ENCODE results near the gene SLC39A7. TPM values are rescaled to one million over a fixed set of nuclear protein-coding genes. Genes with fewer than 3 reads are reported as not detected.
A peak's percentile ranks its signal among the peaks of the same experiment; 100 is the strongest.

Gene SLC39A7
- total and polyA plus RNA-seq, 7 experiments from 2014 or later, result 19.1 to 51.9 (median 24.8) TPM

- peaks cover 0 to 4% (median 0%) of the 10 kb centered on the region in 5 donors for H3K27me3 Mint-ChIP-seq
- H3K27me3 ChIP-seq (ENCODE audit: control insufficient read depth in 2 of 2, insufficient read depth in 2 of 2, low read length in 2 of 2), result no peaks in the 10 kb centered on the region
- H3K9me3 ChIP-seq (ENCODE audit: control insufficient read depth in 2 of 3, low read length in 3 of 3), result no peaks in the 10 kb centered on the region
- H3K36me3 ChIP-seq (ENCODE audit: control insufficient read depth in 2 of 3, insufficient read depth in 3 of 3, low read length in 3 of 3), result no peaks in the 10 kb centered on the region
- no peak overlapping the region for H3K4me3 ChIP-seq (ENCODE audit: low read length)
- H3K4me1 ChIP-seq (ENCODE audit: control insufficient read depth in 2 of 2, insufficient read depth in 2 of 2, low read length in 2 of 2), result no peaks in the 10 kb centered on the region
- H3K4me1 Mint-ChIP-seq, result no peaks in the 10 kb centered on the region
- H3K4me3 Mint-ChIP-seq, result no peak overlapping the region
- no peak overlapping the region for H3K27ac ChIP-seq (ENCODE audit: low read depth, low read length)
- ATAC-seq (no peak), DNase-seq (no peak)
- intact Hi-C loops (cut with micrococcal nuclease), result no loop called here
- H3K36me3 Mint-ChIP-seq, result no peaks in the 10 kb centered on the region
- no peak overlapping the region for H3K27ac Mint-ChIP-seq
- H3K9me3 Mint-ChIP-seq, result no peaks in the 10 kb centered on the region
- CTCF ChIA-PET, result no interaction called here
- POLR2A ChIA-PET, result interaction anchor here (0.7 kb wide), 1 partner anchor 39 kb away, joined by 3 read pairs; no protein-coding TSS in a partner anchor
Measured at GRCh38 chr6:33168639-33169038, 32.0 kb upstream of the SLC39A7 start.

GRCh38 chr6:33169291-33170175, 31.1 kb upstream of the SLC39A7 start:
- no peak overlapping the region for H3K4me3 ChIP-seq (ENCODE audit: low read length)
- Mint-ChIP-seq H3K9me3 (no peaks in the 10 kb centered on the region), H3K4me3 (no peak overlapping the region), H3K36me3 (no peaks in the 10 kb centered on the region), H3K27me3 (peaks cover 0 to under 1% (median 0%) of the 10 kb centered on the region in 5 donors), H3K4me1 (no peaks in the 10 kb centered on the region), H3K27ac (peak overlapping the region in 1 of 9 donors; percentile 9)
- intact Hi-C loops (cut with micrococcal nuclease), result no loop called here
- H3K27me3 ChIP-seq (ENCODE audit: control insufficient read depth in 2 of 2, insufficient read depth in 2 of 2, low read length in 2 of 2), result no peaks in the 10 kb centered on the region
- ChIA-PET CTCF (no interaction called here), POLR2A (interaction anchor here (0.7 kb wide), 2 partner anchors 14 to 38 kb away, joined by 3 read pairs; no protein-coding TSS in a partner anchor)
- no peak overlapping the region for H3K27ac ChIP-seq (ENCODE audit: low read depth, low read length)
- ATAC-seq (no peak), DNase-seq (no peak)
- H3K36me3 ChIP-seq (ENCODE audit: control insufficient read depth in 2 of 3, insufficient read depth in 3 of 3, low read length in 3 of 3), result no peaks in the 10 kb centered on the region
- H3K4me1 ChIP-seq (ENCODE audit: control insufficient read depth in 2 of 2, insufficient read depth in 2 of 2, low read length in 2 of 2), result no peaks in the 10 kb centered on the region
- H3K9me3 ChIP-seq (ENCODE audit: control insufficient read depth in 2 of 3, low read length in 3 of 3), result no peaks in the 10 kb centered on the region

DNA sequence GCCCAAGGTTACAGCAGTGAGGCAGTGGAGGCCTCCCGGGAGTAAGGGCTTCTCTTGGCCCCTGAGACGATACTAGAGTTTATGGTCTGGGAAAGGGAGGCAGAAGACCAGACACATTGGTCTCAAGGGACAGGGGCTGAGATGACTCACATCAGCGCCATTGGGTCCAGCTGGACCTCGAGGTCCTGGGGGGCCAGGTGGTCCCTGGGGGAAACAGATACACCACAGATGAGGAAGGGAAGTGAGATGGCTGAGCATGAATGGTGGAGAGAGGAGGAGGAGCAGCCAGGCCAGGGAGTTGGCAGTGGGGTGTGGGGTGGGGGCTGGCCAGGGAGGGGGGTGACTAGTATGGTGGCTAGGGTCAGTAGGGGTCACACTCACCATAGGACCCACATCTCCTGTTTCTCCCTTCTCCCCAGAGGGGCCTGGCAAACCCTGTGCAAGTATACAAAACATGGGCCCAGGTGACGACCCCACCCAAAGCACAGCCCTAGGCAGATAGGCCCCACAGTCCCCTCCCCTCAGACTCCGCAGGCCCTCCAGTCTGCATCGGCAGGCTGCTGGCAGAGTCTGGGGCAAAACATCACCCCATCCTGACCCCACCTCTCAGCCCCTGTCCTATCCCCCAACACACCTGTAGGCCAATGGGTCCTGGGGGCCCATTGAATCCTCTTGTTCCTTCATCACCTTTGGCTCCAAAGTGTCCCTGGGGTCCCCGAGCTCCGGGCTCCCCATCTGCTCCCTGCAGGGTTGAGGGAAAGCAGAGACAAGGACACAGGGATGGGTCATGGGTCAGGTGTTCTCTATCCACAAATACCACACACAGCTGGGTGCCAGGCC, 30.3 kb upstream of the SLC39A7 start:
- H3K4me1 Mint-ChIP-seq, result no peaks in the 10 kb centered on the region
- H3K36me3 Mint-ChIP-seq, result no peaks in the 10 kb centered on the region

GRCh38 chr6:33171016-33171879, 29.4 kb upstream of the SLC39A7 start:
- Histone ChIP-seq H3K4me3 (ENCODE audit: low read length) (no peak overlapping the region), H3K27me3 (ENCODE audit: control insufficient read depth in 2 of 2, insufficient read depth in 2 of 2, low read length in 2 of 2) (no peaks in the 10 kb centered on the region), H3K4me1 (ENCODE audit: control insufficient read depth in 2 of 2, insufficient read depth in 2 of 2, low read length in 2 of 2) (no peaks in the 10 kb centered on the region), H3K9me3 (ENCODE audit: control insufficient read depth in 2 of 3, low read length in 3 of 3) (no peaks in the 10 kb centered on the region), H3K36me3 (ENCODE audit: control insufficient read depth in 2 of 3, insufficient read depth in 3 of 3, low read length in 3 of 3) (no peaks in the 10 kb centered on the region), H3K27ac (ENCODE audit: low read depth, low read length) (no peak overlapping the region)
- CTCF ChIA-PET, result interaction anchor here (0.7 to 1.4 kb wide), 3 partner anchors 13 to 203 kb away, joined by 3 to 7 read pairs (median 3); no protein-coding TSS in a partner anchor
- POLR2A ChIA-PET, result no interaction called here
- Mint-ChIP-seq H3K27me3 (no peaks in the 10 kb centered on the region), H3K36me3 (no peaks in the 10 kb centered on the region), H3K9me3 (no peaks in the 10 kb centered on the region), H3K4me1 (no peaks in the 10 kb centered on the region), H3K27ac (no peak overlapping the region), H3K4me3 (no peak overlapping the region)
- intact Hi-C loops (cut with micrococcal nuclease), result no loop called here
- ATAC-seq (no peak), DNase-seq (no peak)

More for the DNA sequence above, 30.3 kb upstream of the SLC39A7 start:
- no peak overlapping the region for H3K27ac Mint-ChIP-seq
- H3K4me3 Mint-ChIP-seq, result no peak overlapping the region
- H3K9me3 ChIP-seq (ENCODE audit: control insufficient read depth in 2 of 3, low read length in 3 of 3), result no peaks in the 10 kb centered on the region
- ChIA-PET POLR2A (no interaction called here), CTCF (interaction anchor here (1.4 kb wide), 1 partner anchor 21 kb away, joined by 3 read pairs; no protein-coding TSS in a partner anchor)
- ATAC-seq (no peak), DNase-seq (no peak)
- H3K27me3 Mint-ChIP-seq, result no peaks in the 10 kb centered on the region
- no peaks in the 10 kb centered on the region for H3K4me1 ChIP-seq (ENCODE audit: control insufficient read depth in 2 of 2, insufficient read depth in 2 of 2, low read length in 2 of 2)
- no peak overlapping the region for H3K4me3 ChIP-seq (ENCODE audit: low read length)
- H3K27ac ChIP-seq (ENCODE audit: low read depth, low read length), result no peak overlapping the region
- no peaks in the 10 kb centered on the region for H3K9me3 Mint-ChIP-seq
- no peaks in the 10 kb centered on the region for H3K27me3 ChIP-seq (ENCODE audit: control insufficient read depth in 2 of 2, insufficient read depth in 2 of 2, low read length in 2 of 2)
- no peaks in the 10 kb centered on the region for H3K36me3 ChIP-seq (ENCODE audit: control insufficient read depth in 2 of 3, insufficient read depth in 3 of 3, low read length in 3 of 3)
- intact Hi-C loops (cut with micrococcal nuclease), result no loop called here

DNA sequence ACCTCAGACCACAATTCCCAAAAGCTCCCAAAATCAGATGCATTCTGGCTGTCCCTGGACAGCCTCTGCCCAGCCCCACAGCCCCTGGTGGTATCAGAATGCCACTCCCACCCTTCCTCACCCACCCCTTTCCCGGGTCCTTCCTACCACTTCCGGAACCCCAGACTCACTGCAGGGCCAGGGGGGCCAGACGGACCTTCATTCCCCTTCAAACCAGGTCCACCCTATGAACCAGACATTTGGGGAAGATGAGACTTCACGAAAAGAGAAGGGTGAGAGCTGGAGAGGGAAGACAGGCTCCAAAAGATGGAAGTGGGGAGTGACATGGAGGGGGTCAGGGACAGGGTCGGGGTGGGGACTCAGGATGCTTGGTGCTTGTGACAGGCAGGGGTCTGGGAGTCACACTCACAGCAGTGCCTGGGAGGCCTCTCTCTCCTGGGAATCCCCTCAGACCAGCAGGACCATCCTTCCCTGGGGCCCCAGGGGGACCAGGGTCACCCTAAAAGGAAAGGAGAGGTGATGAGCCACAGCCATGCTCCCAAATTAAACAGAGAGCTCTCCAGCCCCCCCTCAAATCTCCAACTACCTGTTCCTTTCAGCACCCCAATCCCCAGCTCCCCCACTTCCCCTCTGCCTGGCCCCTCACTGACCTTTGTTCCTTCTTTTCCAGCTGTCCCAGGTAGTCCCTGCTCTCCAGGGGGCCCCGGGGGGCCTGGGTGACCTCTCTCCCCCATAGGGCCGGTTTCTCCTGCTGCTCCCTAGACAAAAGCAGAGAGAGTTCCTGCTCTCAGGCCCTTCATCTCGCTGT, 28.6 kb upstream of the SLC39A7 start:
- DNase-seq (no peak), ATAC-seq (no peak)
- ChIA-PET POLR2A (no interaction called here), CTCF (interaction anchor here (0.7 to 1.4 kb wide), 3 partner anchors 12 to 204 kb away, joined by 3 to 7 read pairs (median 3); no protein-coding TSS in a partner anchor)
- Mint-ChIP-seq H3K4me1 (no peaks in the 10 kb centered on the region), H3K27me3 (no peaks in the 10 kb centered on the region), H3K4me3 (no peak overlapping the region), H3K27ac (no peak overlapping the region), H3K9me3 (no peaks in the 10 kb centered on the region), H3K36me3 (no peaks in the 10 kb centered on the region)
- H3K27me3 ChIP-seq (ENCODE audit: control insufficient read depth in 2 of 2, insufficient read depth in 2 of 2, low read length in 2 of 2), result no peaks in the 10 kb centered on the region
- H3K36me3 ChIP-seq (ENCODE audit: control insufficient read depth in 2 of 3, insufficient read depth in 3 of 3, low read length in 3 of 3), result no peaks in the 10 kb centered on the region
- H3K4me3 ChIP-seq (ENCODE audit: low read length), result no peak overlapping the region
- no peaks in the 10 kb centered on the region for H3K9me3 ChIP-seq (ENCODE audit: control insufficient read depth in 2 of 3, low read length in 3 of 3)
- H3K27ac ChIP-seq (ENCODE audit: low read depth, low read length), result no peak overlapping the region
- intact Hi-C loops (cut with micrococcal nuclease), result loop anchor here in 1 of 2 donors (1.0 kb wide), 1 partner anchor 54 kb away; no protein-coding TSS in a partner anchor
- H3K4me1 ChIP-seq (ENCODE audit: control insufficient read depth in 2 of 2, insufficient read depth in 2 of 2, low read length in 2 of 2), result no peaks in the 10 kb centered on the region

Data from naive thymus-derived CD4-positive, alpha-beta T cell (primary cell).